GM21367 (cell line): Measurements from ENCODE around the gene C6orf52.
"Not testable (repeated sequence)": the region's sequence is repeated elsewhere in the genome, so short reads cannot be mapped to it uniquely, and the experiment has no call there.

Experiments
- ATAC-seq: cut with Tn5 transposase; IDR thresholded peaks from one replicate; pipeline ENCODE4 v1.9.1; 2021; ENCODE audit not compliant: unreplicated experiment

The C6orf52 gene

DNA sequence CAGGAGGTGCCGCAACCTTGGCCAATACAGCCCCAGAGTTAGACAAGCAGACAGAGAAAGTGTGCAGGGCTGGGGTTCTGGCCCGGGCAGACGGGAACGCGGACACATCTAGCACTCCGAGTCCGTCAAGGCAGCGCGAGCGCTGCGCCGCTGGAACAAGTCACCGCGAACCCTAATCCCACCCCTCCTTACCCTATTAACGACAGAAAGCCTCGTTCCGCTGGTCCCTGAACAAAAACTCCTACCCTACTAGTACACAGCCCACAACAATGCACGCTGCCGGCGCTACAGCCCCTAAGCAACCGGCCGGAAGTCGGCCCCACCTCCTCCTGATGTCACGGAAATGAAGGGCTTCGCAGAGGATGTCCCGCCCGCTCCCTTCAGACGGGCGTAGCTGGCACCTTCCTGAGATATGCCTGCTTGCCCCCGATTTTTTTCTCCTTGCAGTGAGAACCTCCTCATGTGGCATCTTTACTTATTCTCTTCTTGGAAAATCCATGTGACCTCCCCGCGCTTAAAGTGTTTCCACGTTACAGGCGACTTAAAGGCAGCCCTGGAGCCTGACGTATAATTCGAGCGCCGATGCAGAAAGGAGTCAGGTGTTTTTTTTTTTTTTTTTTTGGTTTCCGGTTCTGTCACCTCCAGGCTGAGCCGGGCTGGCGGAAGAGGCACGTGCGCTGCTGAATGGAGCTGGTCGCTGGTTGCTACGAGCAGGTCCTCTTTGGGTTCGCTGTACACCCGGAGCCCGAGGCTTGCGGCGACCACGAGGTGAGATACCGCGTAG is at the start of gene C6orf52, which contains the start of gene PAK1IP1:
C6orf52 (minus strand) TSS at position 315 of the 784 bp plus-strand sequence. CDS start 7,066 bp downstream, outside the sequence.
PAK1IP1 (plus strand) TSS at position 671 of the 784 bp plus-strand sequence; CDS start at position 685, 14 bp downstream.
- peak; percentile 98 for ATAC-seq

DNA sequence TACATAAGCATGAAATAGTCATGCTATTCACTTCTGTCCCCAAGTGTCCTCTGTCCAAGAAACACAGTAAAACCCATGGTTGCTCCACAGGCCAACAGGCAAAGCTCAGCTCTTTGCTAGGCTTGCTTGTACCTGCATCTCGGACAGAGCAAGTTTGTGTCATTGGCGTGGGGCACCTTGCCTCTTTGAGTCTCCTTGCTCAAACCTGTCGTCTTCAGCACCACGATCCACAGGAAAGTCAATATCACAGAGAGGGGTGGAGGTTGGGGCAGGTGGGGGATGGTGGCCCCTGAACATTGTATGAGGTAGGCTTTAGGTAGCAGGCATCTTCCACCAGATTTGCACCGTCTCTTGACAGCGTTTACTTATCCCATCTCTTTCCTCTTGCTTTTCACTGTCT is 49.1 kb upstream of the C6orf52 start:
- no peak for ATAC-seq

DNA sequence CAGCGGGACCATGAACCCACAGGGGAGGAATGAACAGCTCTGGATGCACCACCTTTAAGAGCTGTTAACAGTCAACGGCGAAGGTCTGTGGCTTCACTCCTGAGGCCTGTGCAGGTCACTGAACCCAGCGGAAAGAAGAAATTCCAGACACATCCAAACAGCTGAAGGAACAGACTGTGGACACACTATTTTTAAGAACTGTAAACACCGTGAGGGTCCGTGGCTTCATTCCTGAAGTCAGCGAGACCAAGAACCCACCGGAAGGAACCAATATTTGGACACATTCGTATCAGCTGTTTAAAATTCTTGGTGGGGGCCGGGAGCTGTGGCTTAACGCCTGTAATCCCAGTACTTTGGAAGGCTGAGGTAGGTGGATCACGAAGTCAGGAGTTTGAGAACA is 47.8 kb upstream of the C6orf52 start:
- ATAC-seq = no peak

DNA sequence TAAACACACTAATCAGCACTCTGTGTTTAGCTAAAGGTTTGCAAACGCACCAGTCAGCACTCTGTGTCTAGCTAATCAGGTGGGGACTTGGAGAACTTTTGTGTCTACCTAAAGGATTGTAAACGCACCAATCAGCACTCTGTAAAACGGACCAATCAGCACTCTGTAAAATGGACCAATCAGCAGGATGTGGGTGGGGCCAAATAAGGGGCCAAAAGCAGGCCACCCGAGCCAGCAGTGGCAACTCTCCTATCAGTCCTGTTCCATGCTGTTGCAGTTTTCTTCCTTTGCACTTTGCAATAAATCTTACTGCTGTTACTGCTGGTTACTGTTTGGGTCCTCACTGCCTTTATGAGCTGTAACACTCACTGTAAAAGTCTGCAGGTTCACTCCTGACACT is 47.2 kb upstream of the C6orf52 start:
- not testable (repeated sequence) for ATAC-seq

DNA sequence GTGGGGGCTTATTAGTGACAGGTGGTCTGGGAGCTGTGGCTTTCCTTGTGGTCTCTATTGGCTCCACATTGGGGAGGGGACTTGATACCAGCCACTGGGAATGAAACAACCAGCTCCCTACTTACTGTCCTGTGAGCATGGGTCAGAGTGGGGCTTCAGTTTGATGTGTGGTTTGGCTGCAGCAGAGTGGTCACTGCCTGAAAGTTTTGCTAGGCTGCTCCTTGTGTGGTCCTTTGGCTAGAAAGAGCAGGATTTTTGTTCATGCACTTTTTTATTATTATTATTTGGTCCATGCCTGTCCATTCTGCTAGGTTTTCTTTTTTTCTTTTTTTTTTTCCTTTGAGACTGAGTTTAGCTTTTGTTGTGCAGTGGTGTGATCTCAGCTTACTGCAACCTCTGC is 45.6 kb upstream of the C6orf52 start:
- no peak for ATAC-seq

DNA sequence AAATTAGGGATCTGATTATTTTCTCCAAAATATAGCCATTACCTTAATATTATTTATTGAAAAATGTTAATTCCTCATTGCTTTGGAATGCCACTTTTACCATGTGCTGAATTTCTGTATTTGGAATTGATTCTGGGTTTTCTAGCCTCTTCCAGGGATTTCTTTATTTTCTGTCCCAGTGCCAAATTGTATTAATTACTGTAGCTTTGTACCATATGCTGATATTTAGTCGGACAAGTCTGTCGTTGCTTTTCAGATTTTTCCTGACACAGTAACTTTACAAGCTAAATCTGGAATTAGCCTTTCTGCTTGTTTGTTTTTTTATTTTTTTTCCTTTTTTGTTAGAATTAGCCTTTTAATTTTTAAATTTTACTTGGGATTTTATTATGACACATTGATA is 42.3 kb upstream of the C6orf52 start:
- no peak for ATAC-seq

DNA sequence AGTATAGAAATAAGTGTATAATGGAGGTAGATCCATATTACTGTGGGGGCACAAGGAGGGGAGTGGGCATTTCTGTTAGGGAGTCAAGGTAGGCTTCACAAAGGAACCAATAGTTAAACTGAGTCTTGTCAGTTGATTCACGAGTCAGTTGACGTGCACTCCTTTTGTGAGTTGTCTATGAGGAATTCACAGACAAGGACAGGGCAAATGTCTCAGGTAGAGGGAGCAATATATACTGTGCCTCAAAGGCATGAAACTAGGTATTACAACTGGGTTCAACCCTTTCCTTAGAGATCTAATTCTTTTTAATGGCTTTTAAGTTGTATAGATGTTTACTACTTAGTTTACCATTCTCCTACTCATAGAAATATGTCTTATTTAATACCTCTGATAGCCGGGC is 39.4 kb upstream of the C6orf52 start:
- ATAC-seq = no peak

DNA sequence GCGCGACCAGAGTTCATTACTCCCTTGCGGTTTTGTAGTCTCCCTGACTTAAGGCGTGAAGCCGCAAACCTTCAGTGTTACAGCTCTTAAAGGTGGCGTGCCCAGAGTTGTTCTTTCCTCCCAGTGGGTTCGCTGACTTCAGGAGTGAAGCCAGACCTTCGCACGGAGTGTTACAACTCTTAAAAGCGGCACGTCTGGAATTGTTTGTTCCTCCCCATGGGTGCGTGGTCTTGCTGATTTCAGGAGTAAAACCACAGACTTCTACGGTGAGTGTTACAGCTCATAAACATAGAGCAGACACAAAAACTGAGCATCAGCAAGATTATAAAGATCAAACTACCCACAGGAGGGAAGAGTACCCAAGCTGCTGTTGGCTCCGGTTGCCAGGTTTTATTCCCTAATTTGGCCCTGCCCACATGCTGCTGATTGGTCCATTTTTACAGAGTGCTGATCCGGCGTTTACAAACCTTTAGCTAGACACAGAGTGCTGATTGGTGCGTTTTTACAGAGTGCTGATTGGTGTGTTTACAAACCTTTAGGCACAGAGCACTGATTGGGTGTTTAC is 38.8 kb upstream of the C6orf52 start:
- ATAC-seq = no peak

DNA sequence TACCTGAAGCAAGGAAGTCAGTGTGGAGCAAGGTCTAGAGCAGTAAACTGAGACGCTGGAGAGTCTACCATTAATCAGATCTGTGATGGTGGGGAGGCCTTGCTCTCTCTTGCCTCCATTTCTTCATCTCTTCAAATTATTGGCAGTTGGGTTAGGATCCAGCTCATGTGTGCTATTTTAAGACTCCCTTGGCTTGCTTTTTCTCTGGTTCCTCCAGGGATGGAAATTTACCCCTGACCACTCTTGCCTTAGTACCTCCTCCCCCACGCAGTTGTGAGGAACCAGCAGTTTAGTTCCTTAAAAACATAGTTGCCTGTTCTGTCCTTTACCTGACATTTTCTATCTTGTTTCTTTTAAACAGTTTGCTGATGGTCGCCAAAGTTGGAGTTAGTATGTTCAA is 35.8 kb upstream of the C6orf52 start:
- ATAC-seq = no peak

DNA sequence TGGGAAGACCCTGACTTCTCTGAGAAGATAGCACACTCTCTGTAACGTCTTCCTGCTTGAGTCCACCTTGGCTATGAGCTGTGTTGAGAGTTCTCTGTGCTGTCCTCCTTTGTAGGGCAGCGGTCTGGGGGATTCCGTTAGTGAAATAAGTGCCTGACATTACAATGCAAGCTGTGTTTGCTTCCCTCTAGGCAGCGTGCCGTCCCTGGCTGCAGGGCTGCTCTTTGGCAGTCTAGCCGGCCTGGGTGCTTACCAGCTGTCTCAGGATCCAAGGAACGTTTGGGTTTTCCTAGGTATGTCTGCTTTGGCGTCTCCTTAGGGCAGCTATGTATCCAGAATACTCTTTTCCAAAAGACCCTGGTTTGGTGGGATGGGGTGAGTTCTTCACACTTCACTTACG is 31.3 kb upstream of the C6orf52 start:
- no peak for ATAC-seq

DNA sequence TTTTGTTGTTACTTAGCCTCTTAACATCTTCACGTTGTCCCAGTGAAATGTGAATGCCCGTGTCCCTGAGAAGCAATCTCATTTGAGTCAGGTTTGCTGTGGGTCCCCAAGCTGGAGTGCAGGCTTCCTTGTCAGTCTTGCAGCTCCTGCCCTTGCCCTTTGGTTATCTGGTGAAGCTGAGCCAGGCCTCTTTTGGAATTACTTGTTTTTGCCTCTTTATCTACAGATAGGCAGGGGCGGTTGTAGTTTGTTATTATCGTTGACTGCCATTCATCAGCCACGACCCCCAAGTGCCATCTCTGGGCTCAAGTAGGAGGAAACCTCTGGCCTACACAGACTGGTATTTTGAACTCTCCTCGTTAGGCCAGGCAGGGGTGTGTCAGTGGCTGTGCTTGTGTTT is 30.6 kb upstream of the C6orf52 start:
- ATAC-seq = no peak

DNA sequence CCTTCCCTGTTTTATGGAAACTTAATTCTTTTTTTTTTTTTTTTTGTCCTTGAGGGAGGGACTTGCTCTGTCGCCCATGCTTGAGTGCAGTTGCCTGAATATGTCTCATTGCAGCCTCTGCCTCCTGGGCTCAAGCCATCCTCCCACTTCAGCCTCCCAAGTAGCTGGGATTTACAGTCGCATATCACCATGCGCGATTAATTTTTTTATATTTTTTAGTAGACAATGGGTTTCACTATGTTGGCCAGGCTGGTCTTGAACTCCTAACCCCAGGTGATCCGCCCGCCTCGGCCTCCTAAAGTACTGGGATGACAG is 29.1 kb upstream of the C6orf52 start:
- ATAC-seq = no peak

DNA sequence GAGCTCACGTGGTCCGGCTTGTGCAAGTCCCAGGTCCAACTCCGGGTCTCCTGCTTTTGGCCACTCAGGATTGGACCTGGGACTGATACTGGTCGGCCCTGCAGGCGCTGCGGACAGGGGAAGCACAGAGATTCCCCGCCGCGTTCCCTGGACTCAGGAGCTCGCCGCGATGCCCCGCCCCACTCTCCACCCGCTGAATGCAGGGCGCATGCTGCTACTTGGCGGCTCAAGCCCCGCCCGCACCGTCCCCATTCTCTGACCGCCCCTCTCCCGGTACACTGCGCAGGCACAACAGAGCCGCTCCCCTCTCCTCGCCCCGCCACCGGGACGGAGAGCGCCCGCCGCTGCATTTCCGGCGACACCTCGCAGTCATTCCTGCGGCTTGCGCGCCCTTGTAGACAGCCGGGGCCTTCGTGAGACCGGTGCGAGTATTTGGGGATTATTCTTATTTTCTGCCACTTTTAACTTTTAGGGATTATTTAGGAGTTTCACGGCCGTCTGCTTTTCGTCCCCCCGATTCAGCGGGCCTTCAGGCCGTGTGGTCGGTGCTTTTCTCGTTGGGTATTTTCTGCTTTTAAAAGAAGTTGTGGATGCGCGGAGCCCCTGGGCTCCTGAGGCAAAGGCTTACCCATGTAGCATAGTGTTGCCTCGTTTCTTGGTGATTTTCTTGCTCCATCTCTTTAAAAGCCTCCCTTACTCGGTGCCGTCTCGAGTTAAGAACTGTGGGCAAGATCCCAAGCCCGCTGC is 28.6 kb upstream of the C6orf52 start, which contains the start of gene TMEM14C:
TMEM14C (plus strand) TSS at position 251 of the 747 bp plus-strand sequence. CDS start 1,544 bp downstream, outside the sequence.
- ATAC-seq = peak; percentile 98

DNA sequence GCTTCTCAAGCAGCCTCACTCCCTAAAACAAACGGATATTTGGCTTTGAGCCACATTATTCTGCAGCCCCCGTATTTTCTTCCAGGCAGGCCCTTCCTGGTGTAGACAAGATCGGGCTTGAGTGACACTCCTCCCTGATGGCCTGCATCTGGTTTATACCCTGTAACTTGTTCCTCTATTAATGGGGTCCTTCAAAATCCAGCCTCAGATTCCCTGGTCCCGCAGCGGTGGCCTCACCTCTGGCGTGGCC is 28.1 kb upstream of the C6orf52 start:
- ATAC-seq = no peak

DNA sequence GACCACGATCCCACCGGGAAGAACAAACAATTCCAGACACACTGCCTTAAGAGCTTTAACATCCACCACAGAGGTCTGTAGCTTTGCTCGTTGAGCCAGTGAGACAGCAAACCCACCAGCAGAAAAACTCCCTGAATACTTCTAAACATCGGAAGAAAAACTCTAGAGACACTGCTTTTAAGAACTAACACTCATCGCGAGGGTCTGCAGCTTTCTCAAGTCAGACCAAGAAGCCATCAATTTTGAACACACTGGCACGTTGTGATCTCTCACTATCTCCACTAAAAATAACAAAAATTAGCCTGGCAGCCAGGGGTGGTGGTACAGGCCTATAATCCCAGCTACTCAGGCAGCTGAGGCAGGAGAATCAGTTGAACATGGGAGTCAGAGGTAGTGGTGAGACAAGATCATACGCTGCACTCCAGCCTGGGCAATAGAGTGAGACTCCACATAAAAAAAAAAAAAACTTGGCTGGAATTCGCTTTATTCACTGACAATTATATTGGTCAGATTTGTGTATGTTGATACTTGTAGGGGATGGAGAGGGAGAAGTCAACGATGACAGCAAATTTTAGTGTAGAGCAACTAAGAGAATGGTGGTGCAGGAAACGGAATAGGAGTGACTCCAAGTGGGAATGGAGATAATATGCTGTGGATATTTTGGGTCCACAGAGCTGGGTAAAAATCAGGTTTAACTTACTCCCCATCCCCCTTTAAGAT is 27.6 kb upstream of the C6orf52 start:
- ATAC-seq = no peak

DNA sequence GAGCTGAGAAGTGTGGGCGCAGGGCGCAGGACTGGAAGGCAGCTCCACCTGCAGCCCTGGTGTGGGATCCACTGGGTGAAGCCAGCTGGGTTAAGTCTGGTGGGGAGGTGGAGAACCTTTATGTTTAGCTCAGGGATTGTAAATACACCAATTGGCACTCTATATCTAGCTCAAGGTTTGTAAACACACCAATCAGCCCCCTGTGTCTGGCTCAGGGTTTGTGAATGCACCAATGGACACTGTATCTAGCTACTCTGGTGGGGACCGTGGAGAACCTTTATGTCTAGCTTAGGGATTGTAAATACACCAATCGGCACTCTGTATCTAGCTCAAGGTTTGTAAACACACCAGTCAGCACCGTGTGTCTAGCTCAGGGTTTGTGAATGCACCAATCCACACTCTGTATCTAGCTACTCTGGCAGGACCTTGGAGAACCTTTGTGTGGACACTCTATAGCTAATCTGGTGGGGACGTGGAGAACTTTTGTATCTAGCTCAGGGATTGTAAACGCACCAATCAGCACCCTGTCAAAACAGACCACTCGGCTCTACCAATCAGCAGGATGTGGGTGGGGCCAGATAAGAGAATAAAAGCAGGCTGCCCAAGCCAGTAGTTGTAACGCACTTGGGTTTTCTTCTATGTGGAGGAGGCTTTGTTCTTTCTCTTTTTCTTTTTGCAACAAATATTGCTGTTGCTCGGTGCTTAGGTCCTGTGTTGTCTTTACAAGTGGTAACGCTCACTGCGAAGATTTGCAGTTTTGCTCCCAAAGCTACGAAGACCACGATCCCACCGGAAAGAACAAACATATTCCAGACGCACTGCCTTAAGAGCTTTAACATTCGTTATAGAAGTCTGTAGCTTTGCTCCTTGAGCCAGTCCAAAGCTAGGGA is 26.8 kb upstream of the C6orf52 start:
- ATAC-seq = not testable (repeated sequence)

DNA sequence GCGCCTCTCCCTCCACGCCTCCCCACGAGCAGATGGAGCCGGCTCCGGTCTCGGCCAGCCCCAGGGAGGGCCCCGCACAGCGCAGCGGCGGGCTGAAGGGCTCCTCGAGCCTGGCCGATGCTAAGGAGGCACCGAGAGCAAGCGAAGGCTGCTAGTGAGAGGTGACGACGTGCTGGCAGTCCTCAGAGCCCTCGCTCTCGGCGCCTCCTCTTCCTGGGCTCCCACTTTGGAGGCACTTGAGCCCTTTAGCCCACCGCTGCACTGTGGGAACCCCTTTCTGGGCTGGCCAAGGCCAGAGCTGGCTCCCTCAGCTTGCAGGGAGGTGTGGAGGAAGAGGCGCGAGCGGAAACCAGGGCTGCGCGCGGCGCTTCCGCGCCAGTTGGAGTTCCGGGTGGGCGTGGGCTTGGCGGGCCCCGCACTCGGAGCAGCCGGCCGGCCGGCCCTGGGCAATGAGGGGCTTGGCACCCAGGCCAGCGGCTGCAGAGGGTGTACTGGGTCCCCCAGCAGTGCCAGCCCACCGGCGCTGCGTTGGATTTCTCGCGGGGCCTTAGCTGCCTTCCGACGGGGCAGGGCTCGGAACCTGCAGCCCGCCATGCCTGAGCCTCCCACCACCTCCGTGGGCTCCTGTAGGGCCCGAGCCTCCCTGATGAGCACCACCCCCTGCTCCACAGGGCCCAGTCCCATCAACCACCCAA is 26.0 kb upstream of the C6orf52 start:
- no peak for ATAC-seq

DNA sequence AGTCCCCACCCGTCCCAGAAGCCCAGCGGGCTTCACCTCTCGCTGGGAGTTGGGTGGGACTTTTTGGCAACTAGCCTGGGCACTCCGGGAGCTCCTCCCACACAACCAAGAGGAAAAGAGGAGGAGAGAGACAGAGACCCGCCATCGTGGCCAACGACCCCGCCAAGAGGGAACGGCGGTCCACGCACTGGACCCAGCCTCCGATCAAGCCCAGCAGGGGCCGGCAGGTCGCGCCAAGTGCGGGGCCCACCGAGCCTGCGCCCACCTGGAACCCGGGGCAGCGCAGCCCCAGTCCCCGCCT is 25.5 kb upstream of the C6orf52 start:
- ATAC-seq = no peak

DNA sequence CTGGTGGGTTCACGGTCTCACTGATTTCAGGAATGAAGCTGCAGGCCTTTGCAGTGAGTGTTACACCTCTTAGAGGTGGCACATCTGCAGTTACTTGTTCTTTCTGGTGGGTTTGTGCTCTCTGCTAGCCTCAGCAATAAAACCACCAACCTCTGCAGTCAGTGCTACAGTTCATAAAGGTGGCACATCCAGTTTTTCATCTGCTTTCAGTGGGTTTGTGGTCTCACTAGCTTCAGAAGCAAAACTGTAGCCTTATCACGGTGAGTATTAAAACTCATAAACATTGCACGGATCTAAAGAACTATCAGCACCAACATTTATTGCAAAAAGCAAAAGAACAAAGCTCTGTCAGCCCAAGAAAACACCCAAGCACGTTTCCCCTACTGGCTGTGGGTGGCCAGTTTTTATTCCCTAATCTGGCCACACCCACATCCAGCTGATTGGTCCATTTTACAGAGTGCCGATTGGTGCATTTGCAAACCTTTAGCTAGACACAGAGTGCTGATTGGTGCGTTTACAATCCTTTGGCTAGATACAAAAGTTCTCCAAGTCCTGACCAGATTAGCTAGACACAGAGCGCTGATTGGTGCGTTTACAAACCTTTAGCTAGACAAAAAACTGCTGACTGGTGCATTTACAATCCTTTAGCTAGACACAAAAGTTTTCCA is 25.0 kb upstream of the C6orf52 start:
- ATAC-seq = no peak

DNA sequence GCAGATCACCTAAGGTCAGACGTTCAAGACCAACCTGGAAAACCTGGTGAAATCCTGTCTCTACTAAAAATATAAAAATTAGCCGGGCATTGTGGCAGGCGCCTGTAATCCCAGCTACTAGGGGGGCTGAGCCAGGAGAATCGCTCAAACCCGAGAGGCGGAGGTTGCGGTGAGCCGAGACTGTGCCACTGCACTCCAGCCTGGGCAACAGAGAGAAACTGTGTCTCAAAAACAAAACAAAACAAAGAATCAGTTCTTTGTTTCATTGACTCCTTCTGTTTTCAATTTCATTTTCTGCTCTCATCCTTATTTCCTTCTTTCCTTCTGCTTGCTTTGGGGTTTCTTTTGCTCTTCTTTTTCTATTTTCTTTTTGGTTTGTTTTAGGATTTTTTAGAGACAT is 19.5 kb upstream of the C6orf52 start:
- ATAC-seq = no peak
